GM18517 (cell line): ENCODE data around the gene NTRK1.

ENCODE experiments used
- ATAC-seq: cut with Tn5 transposase; IDR thresholded peaks from one replicate; pipeline ENCODE4 v1.9.1; 2021; ENCODE audit warnings: mild to moderate bottlenecking, moderate library complexity; ENCODE audit not compliant: unreplicated experiment

The NTRK1 gene

DNA sequence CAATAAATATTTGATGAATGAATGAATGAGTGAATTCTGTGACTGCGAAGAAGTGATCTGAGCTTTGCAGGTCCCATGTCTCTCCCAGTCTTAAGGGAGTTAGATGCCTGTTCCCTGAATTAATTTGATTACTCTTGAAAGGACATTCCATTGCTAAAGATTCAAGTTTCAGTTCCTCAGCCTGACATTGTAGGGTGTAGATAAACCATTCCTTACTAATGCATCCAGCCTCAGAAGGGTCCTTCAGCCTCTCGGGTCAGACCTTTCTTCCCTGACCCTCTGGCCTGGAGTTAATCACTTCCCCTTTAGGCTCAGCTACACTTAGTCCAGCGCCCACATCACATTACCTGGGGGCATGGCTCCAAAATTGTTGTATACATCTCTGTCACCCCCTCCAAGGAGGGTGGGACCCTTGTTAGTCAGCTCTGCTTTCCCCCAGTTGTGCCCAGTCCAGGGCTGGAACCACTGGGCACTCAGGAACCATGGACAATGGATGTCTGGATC, 4.3 kb upstream of the NTRK1 start:
- no peak for ATAC-seq

GRCh38 chr1:156857532-156857931, 3.1 kb upstream of the NTRK1 start:
- ATAC-seq, result no peak

GRCh38 chr1:156858555-156858956, 2.1 kb upstream of the NTRK1 start:
- ATAC-seq, result no peak

DNA sequence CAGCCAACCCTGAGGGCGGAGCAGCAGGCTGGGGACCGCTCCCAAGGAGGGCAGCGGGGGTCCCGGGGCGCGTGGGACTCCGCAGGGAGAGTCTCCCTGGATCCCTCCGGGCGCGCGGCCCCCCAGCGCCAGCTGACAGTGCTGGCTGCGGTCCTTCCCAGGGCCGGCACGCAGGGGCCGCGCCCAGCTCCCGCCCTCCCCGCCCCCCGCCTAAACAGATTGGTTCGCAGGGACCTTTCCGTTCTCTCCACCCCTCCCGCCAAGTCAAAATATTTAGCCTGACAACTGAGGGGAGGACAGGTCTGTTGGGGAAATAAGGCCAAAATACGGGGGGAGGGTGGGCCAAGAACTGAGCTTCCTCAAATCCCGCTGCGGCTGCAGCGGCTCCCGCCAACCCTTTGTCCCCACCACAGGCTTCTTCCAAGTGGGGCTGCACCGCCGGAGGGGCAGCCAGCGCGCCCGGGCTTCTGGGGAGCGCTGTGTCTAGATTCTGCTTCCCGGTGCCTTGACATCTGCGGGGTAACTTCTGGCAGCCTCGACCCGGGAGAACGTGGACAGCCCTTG, 1.6 kb upstream of the NTRK1 start, which contains the start of gene INSRR:
Gene INSRR (minus strand): TSS at position 159 of the 564 bp plus-strand sequence. CDS start 496 bp downstream, outside the sequence.
- no peak for ATAC-seq

DNA sequence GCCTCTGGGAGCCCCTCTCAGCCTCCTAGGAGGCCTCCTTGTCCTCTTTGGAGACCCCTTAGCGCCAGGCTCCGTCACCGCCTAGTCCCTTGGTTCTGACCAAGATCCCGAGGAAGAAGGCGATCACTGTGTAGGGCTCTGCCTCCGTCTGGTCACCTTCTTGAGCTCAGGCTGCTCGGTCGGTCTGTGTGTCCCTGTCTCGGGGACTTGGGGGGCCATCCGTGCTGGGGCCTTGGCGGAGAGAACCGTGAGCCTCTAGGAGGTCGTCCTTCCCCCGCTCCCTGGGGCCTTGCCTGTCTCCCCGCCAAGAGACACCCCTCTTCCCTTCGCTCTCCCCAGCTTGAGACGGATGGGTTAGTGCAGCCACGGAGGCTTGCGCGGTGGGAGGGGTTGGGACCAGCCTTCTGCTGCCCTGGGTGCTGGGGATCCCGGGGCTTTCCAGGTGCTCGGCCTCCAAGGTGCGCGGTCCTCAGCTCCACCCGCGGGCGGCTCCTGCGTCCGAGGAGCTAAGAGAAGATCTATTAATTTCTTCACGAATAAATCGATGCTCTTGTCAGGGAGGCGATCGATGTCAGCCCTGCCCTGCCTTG, 1.0 kb upstream of the NTRK1 start:
- ATAC-seq, result no peak

DNA sequence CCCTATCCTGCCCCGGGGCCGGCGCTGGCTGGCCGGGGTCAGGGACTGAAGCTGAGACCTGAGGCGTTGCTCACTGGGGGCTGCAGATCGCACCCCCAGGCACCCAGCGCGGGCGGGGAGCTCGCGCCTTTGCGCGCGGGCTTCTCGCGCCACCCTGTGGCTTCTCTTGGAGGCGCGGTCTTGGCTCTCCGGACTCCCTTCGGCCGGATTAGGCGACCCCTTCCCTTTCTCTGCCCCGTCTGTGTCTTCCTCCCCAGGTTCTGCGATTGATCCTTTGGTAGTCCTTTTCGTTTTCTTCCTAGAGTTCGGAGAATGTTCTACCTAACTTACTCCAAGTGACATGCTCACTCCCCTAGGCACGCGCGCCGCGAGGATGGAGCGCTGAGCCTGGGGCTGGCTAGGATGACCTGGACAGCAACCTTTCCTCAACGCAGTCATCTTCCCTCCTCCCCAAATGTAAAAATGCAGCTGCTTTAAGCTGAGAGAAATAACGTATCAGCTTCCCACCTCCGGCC, 495 bp upstream of the NTRK1 start:
- ATAC-seq, result no peak

GRCh38 chr1:156862584-156862983, 1.9 kb downstream of the NTRK1 start:
- ATAC-seq, result no peak

GRCh38 chr1:156862997-156863599, 2.4 kb downstream of the NTRK1 start:
- ATAC-seq, result no peak

- ATAC-seq, result no peak
These were observed 3.0 kb downstream of the NTRK1 start for GRCh38 chr1:156863631-156864030.

DNA sequence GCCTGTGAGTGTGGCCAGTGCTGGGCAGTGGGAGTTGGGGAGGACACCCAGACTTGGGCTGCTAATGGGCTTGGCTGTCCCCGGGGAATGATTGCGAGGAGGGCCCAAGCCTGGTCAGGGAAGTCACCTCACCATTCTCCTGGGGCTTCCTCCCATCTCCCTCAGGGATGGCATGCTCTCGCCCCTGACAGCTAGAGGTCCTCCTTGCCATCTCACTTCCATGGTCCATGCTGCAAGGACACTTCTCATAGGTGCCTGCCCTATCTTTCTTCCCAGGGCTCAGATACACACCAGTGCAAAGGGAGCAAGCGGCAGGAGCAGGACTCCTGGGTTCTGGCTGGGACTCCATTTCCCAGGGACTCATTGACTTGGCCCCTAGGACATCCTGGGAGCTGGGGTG, 4.1 kb downstream of the NTRK1 start:
- no peak for ATAC-seq

DNA sequence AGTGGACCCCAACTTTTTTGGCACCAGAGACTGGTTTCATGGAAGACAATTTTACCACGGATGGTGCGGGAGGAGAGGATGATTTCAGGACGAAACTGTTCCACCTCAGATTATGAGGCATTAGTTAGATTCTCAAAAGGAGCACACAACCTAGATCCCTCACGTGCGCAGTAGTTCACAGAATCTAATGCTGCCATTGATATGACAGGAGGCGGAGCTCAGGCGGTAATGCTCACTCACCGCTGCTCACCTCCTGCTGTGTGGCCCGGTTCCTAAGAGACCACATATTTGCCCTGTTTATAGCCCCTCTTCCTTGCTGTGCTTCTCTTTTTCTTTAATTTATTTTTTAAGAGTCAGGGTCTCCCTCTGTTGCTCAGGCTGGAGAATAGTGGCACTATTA, 4.6 kb downstream of the NTRK1 start:
- ATAC-seq, result no peak

DNA sequence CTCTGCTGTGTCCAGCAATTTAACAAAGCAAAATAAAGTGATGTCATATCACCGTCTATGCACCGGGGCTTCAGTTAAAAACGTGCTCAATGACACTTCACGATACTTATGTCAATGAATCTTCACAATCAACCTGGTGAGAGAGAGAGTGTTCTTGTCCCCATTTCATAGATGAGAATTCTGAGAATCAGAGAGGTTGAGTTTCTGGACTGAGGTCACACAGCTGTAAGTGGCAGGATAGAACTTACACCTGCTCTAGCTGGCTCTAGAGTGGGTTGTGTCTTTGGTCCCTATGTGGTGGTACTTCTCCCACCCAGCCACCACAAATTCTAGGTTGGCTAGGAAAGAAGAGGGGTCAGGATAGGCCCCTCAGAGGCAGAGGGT, 5.2 kb downstream of the NTRK1 start:
- ATAC-seq, result no peak

DNA sequence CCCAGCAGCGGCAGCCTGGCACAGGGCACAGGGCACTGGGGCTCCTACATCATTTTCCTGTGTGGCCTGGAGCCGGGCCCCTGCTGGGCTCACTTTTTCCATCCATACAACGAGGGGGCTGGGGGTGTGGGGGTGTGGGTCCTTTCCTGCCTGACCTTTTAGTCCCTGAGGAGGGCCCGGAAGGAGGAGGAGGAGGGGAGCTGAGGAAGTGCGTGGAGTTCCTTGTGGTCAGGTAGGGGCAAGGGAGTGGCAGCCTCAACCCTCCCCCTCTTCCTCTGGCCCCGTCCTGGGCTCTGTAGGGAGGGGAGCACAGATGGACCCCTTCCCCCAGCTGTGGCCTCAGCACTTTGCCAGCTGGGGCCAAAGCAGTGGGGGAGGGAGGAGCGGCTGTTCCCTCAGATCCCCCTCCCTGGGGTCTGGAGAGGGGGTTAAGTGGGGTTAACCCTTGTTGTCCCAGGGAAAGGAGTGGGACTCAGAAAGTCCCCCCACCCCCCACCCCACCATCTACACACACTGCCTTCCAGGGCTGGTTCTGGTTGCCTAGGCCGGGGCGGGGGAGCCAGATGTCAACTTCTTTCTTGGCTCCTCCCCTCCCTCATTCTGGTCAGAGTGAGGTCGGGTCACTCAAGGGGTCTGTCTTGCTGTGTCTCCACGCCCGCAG, 5.7 kb downstream of the NTRK1 start:
- no peak for ATAC-seq

GRCh38 chr1:156868341-156868740, 7.7 kb downstream of the NTRK1 start:
- ATAC-seq, result no peak

GRCh38 chr1:156869455-156869854, 8.8 kb downstream of the NTRK1 start:
- ATAC-seq, result no peak

DNA sequence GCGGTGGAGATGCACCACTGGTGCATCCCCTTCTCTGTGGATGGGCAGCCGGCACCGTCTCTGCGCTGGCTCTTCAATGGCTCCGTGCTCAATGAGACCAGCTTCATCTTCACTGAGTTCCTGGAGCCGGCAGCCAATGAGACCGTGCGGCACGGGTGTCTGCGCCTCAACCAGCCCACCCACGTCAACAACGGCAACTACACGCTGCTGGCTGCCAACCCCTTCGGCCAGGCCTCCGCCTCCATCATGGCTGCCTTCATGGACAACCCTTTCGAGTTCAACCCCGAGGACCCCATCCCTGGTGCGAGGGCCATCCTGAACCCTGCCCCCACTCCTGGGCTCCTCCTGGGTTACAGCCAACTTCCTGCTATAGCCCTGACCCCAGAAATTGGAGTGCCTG, 13.0 kb downstream of the NTRK1 start:
- ATAC-seq, result no peak

- ATAC-seq, result no peak
These were observed 13.5 kb downstream of the NTRK1 start for GRCh38 chr1:156874142-156874541.

- ATAC-seq, result no peak
These were observed 14.1 kb downstream of the NTRK1 start for GRCh38 chr1:156874572-156875340.

- no peak for ATAC-seq
These were observed 14.6 kb downstream of the NTRK1 start for GRCh38 chr1:156875341-156875615.

DNA sequence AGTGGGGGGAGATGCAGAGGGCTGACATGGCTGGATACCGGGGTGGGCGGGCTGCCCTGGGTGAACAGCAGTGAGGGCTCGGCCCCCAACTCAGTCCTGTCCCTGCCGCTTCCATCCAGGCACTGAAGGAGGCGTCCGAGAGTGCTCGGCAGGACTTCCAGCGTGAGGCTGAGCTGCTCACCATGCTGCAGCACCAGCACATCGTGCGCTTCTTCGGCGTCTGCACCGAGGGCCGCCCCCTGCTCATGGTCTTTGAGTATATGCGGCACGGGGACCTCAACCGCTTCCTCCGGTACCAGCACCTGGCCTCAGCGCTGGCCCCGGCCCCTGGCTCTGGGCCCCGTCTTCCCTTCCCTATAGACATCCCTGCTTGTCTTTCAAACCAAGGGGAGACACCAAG, 15.6 kb downstream of the NTRK1 start:
- ATAC-seq, result no peak
